HepG2 (cell line): Measurements from ENCODE around the gene SH3D21. TPM values are rescaled to one million over a fixed set of nuclear protein-coding genes. Genes with fewer than 3 reads are reported as not detected.

ENCODE experiments used
- ATM ChIP-seq: fragments of 450-650 bp; IDR thresholded peaks from 2 replicates; pipeline ENCODE4 v1.7.1; 2017; ENCODE audit warnings: mild to moderate bottlenecking, borderline replicate concordance
- EHMT2 ChIP-seq: fragments of 200-600 bp; sonication (generic); IDR thresholded peaks from 2 replicates; pipeline ENCODE4 v1.7.0; 2017; ENCODE audit warnings: antibody characterized with exemption, low read depth, low read length, borderline replicate concordance
- IKZF1 ChIP-seq: fragments of 450-650 bp; IDR thresholded peaks from 2 replicates; pipeline ENCODE4 v1.7.1; 2016
- KLF9 ChIP-seq: IDR thresholded peaks from 2 replicates; pipeline ENCODE4 v1.6.1; 2016; ENCODE audit warnings: low read depth
- MYNN ChIP-seq: sonication (generic); formaldehyde crosslinking; IDR thresholded peaks from 2 replicates; pipeline ENCODE4 v1.4.0; 2020; ENCODE audit warnings: mild to moderate bottlenecking, low read depth, missing genetic modification reagents
- NFATC3 ChIP-seq: sonication (generic); formaldehyde crosslinking; IDR thresholded peaks from 2 replicates; pipeline ENCODE4 v1.5.1; 2020; ENCODE audit warnings: mild to moderate bottlenecking, missing genetic modification reagents
- RFXANK ChIP-seq: IDR thresholded peaks from 2 replicates; pipeline ENCODE4 v1.6.1; 2016
- RXRA ChIP-seq: sonication (generic); formaldehyde crosslinking; IDR thresholded peaks from 2 replicates; pipeline ENCODE4 v1.5.1; 2020; ENCODE audit warnings: missing genetic modification reagents
- SMYD3 ChIP-seq: sonication (generic); formaldehyde crosslinking; IDR thresholded peaks from 2 replicates; pipeline ENCODE4 v1.8.1; 2023; ENCODE audit warnings: mild to moderate bottlenecking, missing genetic modification reagents
- SRSF9 ChIP-seq: fragments of 200-400 bp; formaldehyde crosslinking; IDR thresholded peaks from 2 replicates; pipeline ENCODE4 v1.6.1; 2018; ENCODE audit warnings: borderline replicate concordance, mild to moderate bottlenecking, low read depth, low read length; ENCODE audit not compliant: insufficient read depth, poor library complexity, severe bottlenecking
- ZBTB38 ChIP-seq: sonication (generic); formaldehyde crosslinking; IDR thresholded peaks from 2 replicates; pipeline ENCODE4 v1.5.1; 2020; ENCODE audit warnings: mild to moderate bottlenecking, missing genetic modification reagents
- ZFYVE20 ChIP-seq: sonication (generic); formaldehyde crosslinking; IDR thresholded peaks from 2 replicates; pipeline ENCODE4 v1.8.0; 2023; ENCODE audit warnings: low read depth, mild to moderate bottlenecking, moderate library complexity, missing genetic modification reagents, borderline replicate concordance
- ZNF143 ChIP-seq: sonication (generic); formaldehyde crosslinking; IDR thresholded peaks from 2 replicates; pipeline ENCODE4 v1.4.0; 2020; ENCODE audit warnings: missing genetic modification reagents
- ZNF18 ChIP-seq: sonication (generic); formaldehyde crosslinking; IDR thresholded peaks from 2 replicates; pipeline ENCODE4 v1.8.0; 2022; ENCODE audit warnings: mild to moderate bottlenecking, missing genetic modification reagents; ENCODE audit not compliant: insufficient replicate concordance
- ZNF331 ChIP-seq: sonication (generic); formaldehyde crosslinking; IDR thresholded peaks from 2 replicates; pipeline ENCODE4 v1.4.0; 2020; ENCODE audit warnings: missing genetic modification reagents
- ZNF44 ChIP-seq: sonication (generic); formaldehyde crosslinking; IDR thresholded peaks from 2 replicates; pipeline ENCODE4 v1.5.1; 2020; ENCODE audit warnings: mild to moderate bottlenecking, missing genetic modification reagents
- ZNF75D ChIP-seq: sonication (generic); formaldehyde crosslinking; IDR thresholded peaks from 2 replicates; pipeline ENCODE4 v1.8.1; 2023; ENCODE audit warnings: missing genetic modification reagents, mild to moderate bottlenecking, borderline replicate concordance
- ZNF781 ChIP-seq: sonication (generic); formaldehyde crosslinking; IDR thresholded peaks from 2 replicates; pipeline ENCODE4 v1.5.1; 2020; ENCODE audit warnings: borderline replicate concordance, mild to moderate bottlenecking, missing genetic modification reagents; ENCODE audit errors: not compliant biosample characterization
- ZNF883 ChIP-seq: sonication (generic); formaldehyde crosslinking; IDR thresholded peaks from 2 replicates; pipeline ENCODE4 v1.5.1; 2020; ENCODE audit warnings: mild to moderate bottlenecking, missing genetic modification reagents; ENCODE audit errors: not compliant biosample characterization
- polyA plus RNA-seq, 8 experiments: library from polyadenylated mRNA; depleted of rRNA in 3 of 8; stranded (reverse) in 7 of 8; unstranded in 1 of 8; fragments of >200 nt; fragmentation: Illumina TruSeq in 4 of 8; extraction: Trizol in 4 of 8; gene quantifications; 2 replicates each; pipeline versions ENCODE4 v1.2.1 to v1.2.3, GENCODE V29; 2011 to 2016; ENCODE audit warnings: low read depth in 4 of 8, missing spikeins in 1 of 8, mixed read lengths in 1 of 8; ENCODE audit not compliant: insufficient read depth in 1 of 8
- total RNA-seq, 5 experiments: library from RNA; depleted of rRNA; stranded (reverse); fragments of >200 nt; fragmentation: Illumina TruSeq; extraction: Trizol; gene quantifications; 2 replicates each; pipeline ENCODE4 v1.2.3, GENCODE V29; 2016; ENCODE audit warnings: low read depth in 1 of 5
- TF ChIP-seq, protein P1 (sequence below), 2 experiments: sonication (generic) in 1 of 2; formaldehyde crosslinking in 1 of 2; IDR thresholded peaks; 2 replicates each; pipeline versions ENCODE4 v1.4.0 to v1.6.1; 2018 to 2020; ENCODE audit warnings: missing genetic modification reagents in 2 of 2, borderline replicate concordance in 1 of 2, low read depth in 1 of 2, mild to moderate bottlenecking in 1 of 2, missing biosample characterization in 1 of 2
- TF ChIP-seq, protein P2 (sequence below): IDR thresholded peaks from 2 replicates; pipeline ENCODE4 v1.6.1; 2012; ENCODE audit warnings: low read depth, low read length, improper control_type of control experiment
- TF ChIP-seq, protein P3 (sequence below): sonication (generic); formaldehyde crosslinking; IDR thresholded peaks from 2 replicates; pipeline ENCODE4 v1.4.0; 2020; ENCODE audit warnings: missing genetic modification reagents

Gene SH3D21
- total and polyA plus RNA-seq, 2 of the 13 experiments (the other 11 are each of a cell fraction or from before 2014, with no cell fraction given) = 5.1 to 8.6 TPM

GRCh38 chr1:36306210-36306901 lies at the start of gene SH3D21 (continued):
- TF ChIP-seq, protein P1, sequence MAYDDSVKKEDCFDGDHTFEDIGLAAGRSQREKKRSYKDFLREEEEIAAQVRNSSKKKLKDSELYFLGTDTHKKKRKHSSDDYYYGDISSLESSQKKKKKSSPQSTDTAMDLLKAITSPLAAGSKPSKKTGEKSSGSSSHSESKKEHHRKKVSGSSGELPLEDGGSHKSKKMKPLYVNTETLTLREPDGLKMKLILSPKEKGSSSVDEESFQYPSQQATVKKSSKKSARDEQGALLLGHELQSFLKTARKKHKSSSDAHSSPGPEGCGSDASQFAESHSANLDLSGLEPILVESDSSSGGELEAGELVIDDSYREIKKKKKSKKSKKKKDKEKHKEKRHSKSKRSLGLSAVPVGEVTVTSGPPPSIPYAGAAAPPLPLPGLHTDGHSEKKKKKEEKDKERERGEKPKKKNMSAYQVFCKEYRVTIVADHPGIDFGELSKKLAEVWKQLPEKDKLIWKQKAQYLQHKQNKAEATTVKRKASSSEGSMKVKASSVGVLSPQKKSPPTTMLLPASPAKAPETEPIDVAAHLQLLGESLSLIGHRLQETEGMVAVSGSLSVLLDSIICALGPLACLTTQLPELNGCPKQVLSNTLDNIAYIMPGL (CRISPR knock-in tag; IDR thresholded peaks at IDR 0.05; ENCODE audit: borderline replicate concordance in 1 of 2, low read depth in 1 of 2) = peak; percentile 12 to 86; a peak in 3 of 4 replicates
- TF ChIP-seq KLF9 (CRISPR knock-in tag) (no peak), ZNF331 (no peak), RXRA (CRISPR knock-in tag) (0 out of 2 replicates have a peak, but pooled peaks have one; percentile 0), ZFYVE20 (CRISPR knock-in tag) (no peak), IKZF1 (no peak), SMYD3 (CRISPR knock-in tag) (no peak), ZNF44 (no peak), SRSF9 (no peak), RFXANK (CRISPR knock-in tag) (0 out of 2 replicates have a peak, but pooled peaks have one; percentile 7), ZNF143 (CRISPR knock-in tag) (no peak), MYNN (CRISPR knock-in tag) (no peak; the same call in 1 of the 2 replicates), NFATC3 (CRISPR knock-in tag) (no peak), ATM (no peak), ZNF18 (no peak), ZBTB38 (CRISPR knock-in tag) (peak; percentile 64; the same call in 1 of the 2 replicates), ZNF883 (CRISPR knock-in tag) (no peak), EHMT2 (no peak), ZNF75D (CRISPR knock-in tag) (no peak), ZNF781 (CRISPR knock-in tag) (no peak)
- TF ChIP-seq, protein P2, sequence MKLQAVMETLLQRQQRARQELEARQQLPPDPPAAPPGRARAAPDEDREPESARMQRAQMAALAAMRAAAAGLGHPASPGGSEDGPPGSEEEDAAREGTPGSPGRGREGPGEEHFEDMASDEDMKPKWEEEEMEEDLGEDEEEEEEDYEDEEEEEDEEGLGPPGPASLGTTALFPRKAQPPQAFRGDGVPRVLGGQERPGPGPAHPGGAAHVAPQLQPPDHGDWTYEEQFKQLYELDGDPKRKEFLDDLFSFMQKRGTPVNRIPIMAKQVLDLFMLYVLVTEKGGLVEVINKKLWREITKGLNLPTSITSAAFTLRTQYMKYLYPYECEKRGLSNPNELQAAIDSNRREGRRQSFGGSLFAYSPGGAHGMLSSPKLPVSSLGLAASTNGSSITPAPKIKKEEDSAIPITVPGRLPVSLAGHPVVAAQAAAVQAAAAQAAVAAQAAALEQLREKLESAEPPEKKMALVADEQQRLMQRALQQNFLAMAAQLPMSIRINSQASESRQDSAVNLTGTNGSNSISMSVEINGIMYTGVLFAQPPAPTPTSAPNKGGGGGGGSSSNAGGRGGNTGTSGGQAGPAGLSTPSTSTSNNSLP = no peak
- TF ChIP-seq, protein P3, sequence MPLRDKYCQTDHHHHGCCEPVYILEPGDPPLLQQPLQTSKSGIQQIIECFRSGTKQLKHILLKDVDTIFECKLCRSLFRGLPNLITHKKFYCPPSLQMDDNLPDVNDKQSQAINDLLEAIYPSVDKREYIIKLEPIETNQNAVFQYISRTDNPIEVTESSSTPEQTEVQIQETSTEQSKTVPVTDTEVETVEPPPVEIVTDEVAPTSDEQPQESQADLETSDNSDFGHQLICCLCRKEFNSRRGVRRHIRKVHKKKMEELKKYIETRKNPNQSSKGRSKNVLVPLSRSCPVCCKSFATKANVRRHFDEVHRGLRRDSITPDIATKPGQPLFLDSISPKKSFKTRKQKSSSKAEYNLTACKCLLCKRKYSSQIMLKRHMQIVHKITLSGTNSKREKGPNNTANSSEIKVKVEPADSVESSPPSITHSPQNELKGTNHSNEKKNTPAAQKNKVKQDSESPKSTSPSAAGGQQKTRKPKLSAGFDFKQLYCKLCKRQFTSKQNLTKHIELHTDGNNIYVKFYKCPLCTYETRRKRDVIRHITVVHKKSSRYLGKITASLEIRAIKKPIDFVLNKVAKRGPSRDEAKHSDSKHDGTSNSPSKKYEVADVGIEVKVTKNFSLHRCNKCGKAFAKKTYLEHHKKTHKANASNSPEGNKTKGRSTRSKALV = peak; percentile 88
